Caco-2 (cell line): ENCODE results near the gene PHLDB1. TPM values are rescaled to one million over a fixed set of nuclear protein-coding genes. Genes with fewer than 3 reads are reported as not detected.
A peak's percentile ranks its signal among the peaks of the same experiment; 100 is the strongest.

ENCODE experiments used
- BruUV-seq: library from RNA; stranded (reverse); fragments of 400-500 nt; replicated peaks from 2 replicates; lab custom pipeline; 2021; lab: Mats Ljungman, UMichigan
- CTCF ChIA-PET: fragments of 300-600 bp; sonication (Branson Sonifier 250); formaldehyde crosslinking; loops from one replicate; lab custom pipeline; 2022; ENCODE audit warnings: antibody characterized with exemption; lab: Charles Lee
- POLR2A ChIA-PET: fragments of 300-600 bp; sonication (Branson Sonifier 250); formaldehyde crosslinking; loops from one replicate; lab custom pipeline; 2022; ENCODE audit warnings: antibody characterized with exemption; lab: Charles Lee
- DNase-seq, 2 experiments: peaks; one replicate each; pipeline versions ENCODE4 v3.0.0 to v3.0.0-alpha.2; 2020 to 2022
- H3K27me3 ChIP-seq: replicated peaks from 2 replicates; pipeline ENCODE4 v1.6.0; 2011; ENCODE audit warnings: low read length; ENCODE audit not compliant: control insufficient read depth, insufficient read depth
- H3K36me3 ChIP-seq: 2 replicates; pipeline ENCODE4 v1.5.1; 2011; ENCODE audit warnings: low read length; ENCODE audit not compliant: control insufficient read depth, insufficient read depth
- H3K4me1 ChIP-seq: fragments of 250-450 bp; sonication (Bioruptor Pico); 2 replicates; pipeline ENCODE4 v1.5.1; 2020; ENCODE audit warnings: mild to moderate bottlenecking
- H3K4me3 ChIP-seq: 2 replicates; pipeline ENCODE4 v1.5.1; 2011; ENCODE audit warnings: low read depth, mild to moderate bottlenecking, control low read depth, low read length
- H3K9me3 ChIP-seq: fragments of 250-450 bp; sonication (Bioruptor Pico); 2 replicates; pipeline ENCODE4 v1.5.1; 2020; ENCODE audit warnings: mild to moderate bottlenecking, moderate library complexity
- H3K27ac Mint-ChIP-seq: one replicate; pipeline ENCODE4 v1.8.0; 2022; ENCODE audit warnings: mixed read lengths; ENCODE audit not compliant: unreplicated experiment
- H3K27me3 Mint-ChIP-seq: one replicate; pipeline ENCODE4 v1.8.0; 2022; ENCODE audit warnings: mixed read lengths; ENCODE audit not compliant: insufficient read depth, unreplicated experiment
- H3K36me3 Mint-ChIP-seq: one replicate; pipeline ENCODE4 v1.8.0; 2022; ENCODE audit warnings: mild to moderate bottlenecking, mixed read lengths; ENCODE audit not compliant: insufficient read depth, unreplicated experiment
- H3K4me1 Mint-ChIP-seq: one replicate; pipeline ENCODE4 v1.8.0; 2022; ENCODE audit warnings: low read depth, mixed read lengths; ENCODE audit not compliant: unreplicated experiment
- H3K4me3 Mint-ChIP-seq: one replicate; pipeline ENCODE4 v1.8.0; 2022; ENCODE audit warnings: mild to moderate bottlenecking, moderate library complexity, mixed read lengths; ENCODE audit not compliant: unreplicated experiment
- H3K9me3 Mint-ChIP-seq: one replicate; pipeline ENCODE4 v1.8.0; 2022; ENCODE audit warnings: mixed read lengths; ENCODE audit not compliant: unreplicated experiment
- CTCF ChIP-seq, 2 experiments: fragments of 200-600 bp in 1 of 2; IDR thresholded peaks; 1 replicate in 1 of 2; 2 replicates in 1 of 2; pipeline versions ENCODE4 v1.5.1 to v1.8.0; 2011 to 2022; ENCODE audit warnings: antibody characterized with exemption in 1 of 2, control low read depth in 1 of 2, inconsistent platforms in 1 of 2, low read depth in 1 of 2, low read length in 1 of 2, mild to moderate bottlenecking in 1 of 2, moderate library complexity in 1 of 2; ENCODE audit not compliant: insufficient read depth in 1 of 2, severe bottlenecking in 1 of 2, unreplicated experiment in 1 of 2
- intact Hi-C: fragments of 100-400 bp; cut with micrococcal nuclease; formaldehyde crosslinking; loops from one replicate; pipeline ENCODE4 v1.10.0; 2022; ENCODE audit not compliant: unreplicated experiment
- total RNA-seq: library from RNA; stranded (reverse); gene quantifications from 2 replicates; pipeline ENCODE4 v1.2.3, GENCODE V29; 2022

The PHLDB1 gene
- total RNA-seq, 1 experiment from 2014 or later = 72.1 TPM

- H3K27ac Mint-ChIP-seq = no peak overlapping the region
- no peaks in the 10 kb centered on the region for H3K9me3 ChIP-seq
- H3K9me3 Mint-ChIP-seq = no peaks in the 10 kb centered on the region
- peaks cover 5% of the 10 kb centered on the region; the same call in 1 of the 2 replicates for H3K36me3 ChIP-seq
- BruUV-seq = no TSS peak
- no peak for DNase-seq
- H3K4me3 Mint-ChIP-seq = peak overlapping the region; percentile 87
- ChIA-PET POLR2A (interaction anchor here (0.5 to 2.2 kb wide), 3 partner anchors 9 to 15 kb away, joined by 3 to 13 read pairs (median 4); partner anchors contain the start of gene PHLDB1), CTCF (interaction anchor here (1.3 to 3.2 kb wide), 6 partner anchors 13 to 50 kb away, joined by 5 to 29 read pairs (median 18); partner anchors contain the start of genes ARCN1 and PHLDB1)
- H3K4me1 ChIP-seq = peaks cover 41% of the 10 kb centered on the region
- peaks cover 32% of the 10 kb centered on the region for H3K4me1 Mint-ChIP-seq
- H3K36me3 Mint-ChIP-seq = peaks cover 18% of the 10 kb centered on the region
- no peaks in the 10 kb centered on the region for H3K27me3 ChIP-seq
- H3K27me3 Mint-ChIP-seq = no peaks in the 10 kb centered on the region
- H3K4me3 ChIP-seq = peak overlapping the region; percentile 63
- intact Hi-C loops = loop anchor here (5.0 kb wide), 1 partner anchor 290 kb away; no protein-coding TSS in a partner anchor
- TF ChIP-seq CTCF (IDR thresholded peaks at IDR 0.05; ENCODE audit: insufficient read depth in 1 of 2, low read depth in 1 of 2, low read length in 1 of 2, severe bottlenecking in 1 of 2, unreplicated experiment in 1 of 2) = no peak
Measured at GRCh38 chr11:118622376-118623268, 15.2 kb downstream of the PHLDB1 start.

DNA sequence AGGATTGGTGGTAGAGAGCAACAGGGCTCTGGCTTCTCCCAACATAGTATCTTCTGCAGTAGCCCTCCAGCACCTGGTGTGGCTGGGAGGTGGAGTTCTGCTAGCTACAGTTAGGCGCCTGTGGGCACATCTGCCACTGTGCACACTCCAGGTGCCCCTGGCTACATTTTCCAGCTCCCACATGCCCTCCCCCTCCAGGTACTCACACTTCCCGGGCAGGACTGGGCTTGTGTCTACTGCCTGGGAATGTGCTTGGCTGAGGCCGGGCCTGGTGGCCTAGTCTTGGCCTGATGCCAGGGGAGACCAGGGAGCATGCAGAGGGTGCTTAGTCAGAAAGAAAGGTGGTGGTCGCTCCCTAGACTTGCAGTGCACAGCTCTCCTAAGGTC is 15.8 kb downstream of the PHLDB1 start:
- Mint-ChIP-seq H3K4me3 (no peak overlapping the region), H3K9me3 (no peaks in the 10 kb centered on the region), H3K36me3 (peaks cover 22% of the 10 kb centered on the region), H3K27ac (no peak overlapping the region), H3K27me3 (no peaks in the 10 kb centered on the region), H3K4me1 (peaks cover 29% of the 10 kb centered on the region)
- H3K4me3 ChIP-seq = no peak overlapping the region
- TF ChIP-seq CTCF (IDR thresholded peaks at IDR 0.05; ENCODE audit: insufficient read depth in 1 of 2, low read depth in 1 of 2, low read length in 1 of 2, severe bottlenecking in 1 of 2, unreplicated experiment in 1 of 2) = no peak
- BruUV-seq = no TSS peak
- H3K9me3 ChIP-seq = no peaks in the 10 kb centered on the region
- H3K36me3 ChIP-seq = peaks cover 5% of the 10 kb centered on the region; the same call in 1 of the 2 replicates
- ChIA-PET CTCF (interaction anchor here (3.2 kb wide), 1 partner anchor 36 kb away, joined by 16 read pairs; no protein-coding TSS in a partner anchor), POLR2A (interaction anchor here (0.5 kb wide), 1 partner anchor 15 kb away, joined by 4 read pairs; no protein-coding TSS in a partner anchor)
- DNase-seq = no peak
- H3K4me1 ChIP-seq = peaks cover 34% of the 10 kb centered on the region
- no peaks in the 10 kb centered on the region for H3K27me3 ChIP-seq
- intact Hi-C loops = loop anchor here (5.0 kb wide), 1 partner anchor 289 kb away; no protein-coding TSS in a partner anchor

GRCh38 chr11:118625036-118625690 is 17.7 kb downstream of the PHLDB1 start:
- no peak overlapping the region for H3K27ac Mint-ChIP-seq
- no peak for TF ChIP-seq CTCF (IDR thresholded peaks at IDR 0.05; ENCODE audit: insufficient read depth in 1 of 2, low read depth in 1 of 2, low read length in 1 of 2, severe bottlenecking in 1 of 2, unreplicated experiment in 1 of 2)
- H3K9me3 Mint-ChIP-seq = no peaks in the 10 kb centered on the region
- Histone ChIP-seq H3K36me3 (peaks cover 5% of the 10 kb centered on the region; the same call in 1 of the 2 replicates), H3K9me3 (no peaks in the 10 kb centered on the region), H3K4me3 (no peak overlapping the region), H3K27me3 (no peaks in the 10 kb centered on the region), H3K4me1 (peaks cover 15% of the 10 kb centered on the region)
- H3K4me1 Mint-ChIP-seq = peaks cover 23% of the 10 kb centered on the region
- ChIA-PET POLR2A (interaction anchor here (0.6 kb wide), 1 partner anchor 12 kb away, joined by 3 read pairs; no protein-coding TSS in a partner anchor), CTCF (interaction anchor here (0.6 to 1.5 kb wide), 3 partner anchors 17 to 64 kb away, joined by 4 read pairs; no protein-coding TSS in a partner anchor)
- intact Hi-C loops = no loop called here
- no TSS peak for BruUV-seq
- DNase-seq = no peak
- H3K4me3 Mint-ChIP-seq = no peak overlapping the region
- H3K27me3 Mint-ChIP-seq = no peaks in the 10 kb centered on the region
- peaks cover 31% of the 10 kb centered on the region for H3K36me3 Mint-ChIP-seq
